KBM-7 (cell line): ENCODE measurements around the gene DENND1B.
A peak's percentile ranks its signal among the peaks of the same experiment; 100 is the strongest.

ENCODE experiments used
- DNase-seq: peaks from one replicate; pipeline ENCODE4 v3.0.0-alpha.2; 2015
- in situ Hi-C: fragments of 300-500 bp; cut with MboI; formaldehyde crosslinking; loops from 2 replicates; pipeline ENCODE4 v1.14.3; 2020; ENCODE audit warnings: low sequenced_read_pairs, low pct_unique_long_range_greater_than_20kb, mixed read lengths

DENND1B gene

GRCh38 chr1:197787623-197788536 is 12.6 kb upstream of the DENND1B start:
- no peak for DNase-seq
- in situ Hi-C loops, result no loop called here

GRCh38 chr1:197787056-197787455 is 11.8 kb upstream of the DENND1B start:
- in situ Hi-C loops, result no loop called here
- no peak for DNase-seq

- in situ Hi-C loops, result no loop called here
These were observed 11.0 kb upstream of the DENND1B start for GRCh38 chr1:197786280-197786679.

GRCh38 chr1:197783510-197783948 is 8.2 kb upstream of the DENND1B start:
- in situ Hi-C loops, result no loop called here
- DNase-seq, result no peak

More at GRCh38 chr1:197786280-197786679, 11.0 kb upstream of the DENND1B start:
- no peak for DNase-seq

- in situ Hi-C loops, result no loop called here
- DNase-seq, result no peak
These were observed 7.6 kb upstream of the DENND1B start for GRCh38 chr1:197782722-197783360.

GRCh38 chr1:197781968-197782721 is 6.9 kb upstream of the DENND1B start:
- DNase-seq, result peak; percentile 46
- in situ Hi-C loops, result no loop called here

- in situ Hi-C loops, result no loop called here
- no peak for DNase-seq
These were observed 4.6 kb upstream of the DENND1B start for GRCh38 chr1:197779921-197780320.

- no peak for DNase-seq
- in situ Hi-C loops, result no loop called here
These were observed 3.2 kb upstream of the DENND1B start for GRCh38 chr1:197778366-197778945.

- in situ Hi-C loops, result no loop called here
- no peak for DNase-seq
These were observed 1.2 kb upstream of the DENND1B start for GRCh38 chr1:197776351-197777105.

- in situ Hi-C loops, result no loop called here
- DNase-seq, result peak; percentile 51
These were observed 606 bp downstream of the DENND1B start for GRCh38 chr1:197774466-197775281.

GRCh38 chr1:197773856-197774255 is 1.4 kb downstream of the DENND1B start:
- no peak for DNase-seq
- in situ Hi-C loops, result no loop called here

GRCh38 chr1:197771904-197772556 is 3.2 kb downstream of the DENND1B start:
- DNase-seq, result no peak
- in situ Hi-C loops, result no loop called here

GRCh38 chr1:197771386-197771785 is 3.9 kb downstream of the DENND1B start:
- no peak for DNase-seq
- in situ Hi-C loops, result no loop called here

- DNase-seq, result peak; percentile 76
- in situ Hi-C loops, result no loop called here
These were observed 5.0 kb downstream of the DENND1B start for GRCh38 chr1:197770243-197770642.

GRCh38 chr1:197769287-197769686 is 6.0 kb downstream of the DENND1B start:
- DNase-seq, result peak; percentile 43
- in situ Hi-C loops, result no loop called here

- in situ Hi-C loops, result no loop called here
- peak; percentile 41 for DNase-seq
These were observed 7.1 kb downstream of the DENND1B start for GRCh38 chr1:197768014-197768805.

GRCh38 chr1:197763769-197764168 is 11.5 kb downstream of the DENND1B start:
- no peak for DNase-seq
- in situ Hi-C loops, result no loop called here
